Endothelial cell (in vitro differentiated cells): ENCODE measurements around the gene SF3A1. TPM values are rescaled to one million over a fixed set of nuclear protein-coding genes. Genes with fewer than 3 reads are reported as not detected.

Experiments
- DNase-seq: peaks from one replicate; pipeline ENCODE4 v3.0.0; 2021; ENCODE audit warnings: low spot score
- H3K27ac Mint-ChIP-seq: one replicate; pipeline ENCODE4 v1.8.0; 2021; ENCODE audit warnings: mixed read lengths, inconsistent platforms; ENCODE audit not compliant: unreplicated experiment
- H3K27me3 Mint-ChIP-seq: one replicate; pipeline ENCODE4 v1.8.0; 2021; ENCODE audit warnings: mild to moderate bottlenecking, moderate library complexity, mixed read lengths, inconsistent platforms; ENCODE audit not compliant: unreplicated experiment
- H3K36me3 Mint-ChIP-seq: one replicate; pipeline ENCODE4 v1.8.0; 2021; ENCODE audit warnings: mild to moderate bottlenecking, low read depth, mixed read lengths, inconsistent platforms; ENCODE audit not compliant: unreplicated experiment
- H3K4me1 Mint-ChIP-seq: one replicate; pipeline ENCODE4 v1.8.0; 2021; ENCODE audit warnings: mild to moderate bottlenecking, mixed read lengths, inconsistent platforms; ENCODE audit not compliant: unreplicated experiment
- H3K4me3 Mint-ChIP-seq: one replicate; pipeline ENCODE4 v1.8.0; 2021; ENCODE audit warnings: mild to moderate bottlenecking, mixed read lengths, inconsistent platforms; ENCODE audit not compliant: unreplicated experiment
- H3K9me3 Mint-ChIP-seq: one replicate; pipeline ENCODE4 v1.8.0; 2021; ENCODE audit warnings: mixed read lengths, inconsistent platforms; ENCODE audit not compliant: unreplicated experiment
- CTCF ChIP-seq: fragments of 200-600 bp; sonication (generic); IDR thresholded peaks from one replicate; pipeline ENCODE4 v1.5.0; 2021; ENCODE audit warnings: antibody characterized with exemption; ENCODE audit not compliant: unreplicated experiment
- total RNA-seq: library from RNA; stranded (reverse); fragmentation: NEBNext Ultra II Directional; extraction: Animal tissue kit (Norgen Biotek cat#: 25700); gene quantifications from one replicate; pipeline ENCODE4 v1.2.1, GENCODE V29; 2021; ENCODE audit not compliant: unreplicated experiment

The SF3A1 gene
- total RNA-seq, 1 donor from 2014 or later: 139 TPM

GRCh38 chr22:30392661-30393321 lies 36.1 kb upstream of the SF3A1 start:
- no peaks in the 10 kb centered on the region for H3K36me3 Mint-ChIP-seq
- no peak overlapping the region for H3K27ac Mint-ChIP-seq
- no peak overlapping the region for H3K4me3 Mint-ChIP-seq
- no peaks in the 10 kb centered on the region for H3K9me3 Mint-ChIP-seq
- peaks cover 11% of the 10 kb centered on the region for H3K4me1 Mint-ChIP-seq
- peaks cover 12% of the 10 kb centered on the region for H3K27me3 Mint-ChIP-seq
- DNase-seq: no peak
- TF ChIP-seq CTCF: no peak

GRCh38 chr22:30390974-30391691 lies 34.4 kb upstream of the SF3A1 start:
- DNase-seq: peak; percentile 51
- peak; percentile 64 for TF ChIP-seq CTCF
- Mint-ChIP-seq H3K9me3 (no peaks in the 10 kb centered on the region), H3K36me3 (no peaks in the 10 kb centered on the region), H3K4me3 (no peak overlapping the region), H3K27me3 (peaks cover 8% of the 10 kb centered on the region), H3K4me1 (peaks cover 11% of the 10 kb centered on the region), H3K27ac (no peak overlapping the region)

- DNase-seq: peak; percentile 96
- H3K9me3 Mint-ChIP-seq: no peaks in the 10 kb centered on the region
- TF ChIP-seq CTCF: peak; percentile 98
- H3K4me1 Mint-ChIP-seq: peaks cover 7% of the 10 kb centered on the region
- H3K36me3 Mint-ChIP-seq: peaks cover 4% of the 10 kb centered on the region
- H3K27me3 Mint-ChIP-seq: peaks cover 7% of the 10 kb centered on the region
- H3K27ac Mint-ChIP-seq: peak within 1 kb of the TSS; percentile 82
- peak within 1 kb of the TSS; percentile 91 for H3K4me3 Mint-ChIP-seq
Observed at GRCh38 chr22:30386960-30387827, 30.5 kb upstream of the SF3A1 start, which contains the start of gene RNF215. TSS of gene RNF215 (minus strand) at chr22:30387411. CDS start at chr22:30387313, 98 bp downstream.

- Mint-ChIP-seq H3K4me3 (peak overlapping the region; percentile 91), H3K27me3 (peaks cover 7% of the 10 kb centered on the region), H3K36me3 (peaks cover 4% of the 10 kb centered on the region), H3K27ac (no peak overlapping the region), H3K4me1 (peaks cover 7% of the 10 kb centered on the region), H3K9me3 (no peaks in the 10 kb centered on the region)
- TF ChIP-seq CTCF: no peak
- DNase-seq: no peak
Observed at GRCh38 chr22:30386608-30386959, 29.9 kb upstream of the SF3A1 start.
